ENCODE data around the gene MAT2B. TPM values are rescaled to one million over a fixed set of nuclear protein-coding genes. Genes with fewer than 3 reads are reported as not detected.

MAT2B gene
- total and polyA plus RNA-seq, 2 of the 8 experiments (the other 6 are each of a cell fraction or from before 2014, with no cell fraction given) = 33.9 to 65.2 TPM

GRCh38 chr5:163532171-163533084, 27.0 kb downstream of the MAT2B start:
- Histone ChIP-seq H2BK12ac (ENCODE audit: low read depth, low read length) (0 out of 2 replicates have a peak overlapping the region, but pooled peaks have one; percentile 42), H3K4ac (replicated peaks; ENCODE audit: insufficient read length, low read depth, low read length) (no peak overlapping the region), H3K23ac (ENCODE audit: insufficient read length) (no peak overlapping the region), H2BK120ac (replicated peaks; ENCODE audit: low read depth, low read length) (peak overlapping the region; percentile 94), H3K27ac (ENCODE audit: low read depth, low read length) (no peak overlapping the region), H4K20me1 (replicated peaks in 1 of 2; ENCODE audit: control insufficient read depth in 1 of 2, insufficient read depth in 2 of 2, low read length in 2 of 2) (no peaks in the 10 kb centered on the region), H2BK15ac (ENCODE audit: low read length) (no peak overlapping the region), H2BK20ac (ENCODE audit: low read length) (0 out of 2 replicates have a peak overlapping the region, but pooled peaks have one; percentile 41), H3K79me2 (ENCODE audit: control insufficient read depth in 1 of 2, insufficient read depth in 2 of 2, low read length in 2 of 2) (no peaks in the 10 kb centered on the region), H4K5ac (ENCODE audit: insufficient read length, low read depth, low read length) (no peak overlapping the region), H3K23me2 (ENCODE audit: low read depth, low read length) (no peaks in the 10 kb centered on the region), H2AK5ac (ENCODE audit: low read depth, low read length) (no peak overlapping the region; the same call in 1 of the 2 replicates), H4K8ac (ENCODE audit: extremely low read depth, insufficient read depth, low read length) (no peak overlapping the region), H3K36me3 (ENCODE audit: control insufficient read depth in 2 of 4, insufficient read depth in 4 of 4, low read length in 3 of 4) (no peaks in the 10 kb centered on the region), H3K9ac (replicated peaks in 1 of 4; ENCODE audit: extremely low read depth in 1 of 4, low read depth in 3 of 4, low read length in 3 of 4) (no peak overlapping the region), H3K9me3 (ENCODE audit: insufficient read depth in 2 of 2, low read depth in 1 of 2, low read length in 1 of 2) (no peaks in the 10 kb centered on the region), H3K79me1 (ENCODE audit: low read depth, low read length) (no peaks in the 10 kb centered on the region), H3K27me3 (replicated peaks in 1 of 4; ENCODE audit: control insufficient read depth in 3 of 4, extremely low read depth in 1 of 4, insufficient read depth in 3 of 4, low read length in 3 of 4) (peaks cover 0 to 1% (median 0%) of the 10 kb centered on the region in 4 experiments; a peak in 1 of 7 replicates), H3K4me3 (ENCODE audit: extremely low read depth in 1 of 4, insufficient read depth in 2 of 4, low read depth in 3 of 4, low read length in 4 of 4) (no peak overlapping the region), H2AFZ (ENCODE audit: low read length) (0 out of 2 replicates have a peak overlapping the region, but pooled peaks have one; percentile 45), H4K91ac (replicated peaks; ENCODE audit: insufficient read length, low read length) (peak overlapping the region; percentile 66), H3K14ac (ENCODE audit: insufficient read length) (no peak overlapping the region), H3K4me2 (ENCODE audit: insufficient read depth in 1 of 2, low read depth in 2 of 2, low read length in 2 of 2) (no peak overlapping the region), H3K56ac (replicated peaks; ENCODE audit: insufficient read length, low read depth, low read length) (no peak overlapping the region), H3K4me1 (replicated peaks in 1 of 4; ENCODE audit: control insufficient read depth in 3 of 4, insufficient read depth in 4 of 4, low read length in 3 of 4) (peaks cover 2 to 27% (median 13%) of the 10 kb centered on the region in 4 experiments; a peak in 6 of 7 replicates), H3K18ac (ENCODE audit: extremely low read depth, low read length) (peak overlapping the region; percentile 57; the same call in 1 of the 2 replicates), H2BK5ac (ENCODE audit: low read depth, low read length) (no peak overlapping the region)
- WGBS, 2 experiments (ENCODE audit: extremely low coverage in 1 of 2, insufficient coverage in 1 of 2, insufficient read length in 1 of 2, insufficient replicate concordance in 2 of 2, low coverage in 1 of 2, low lambda C conversion rate in 2 of 2, missing lambda C conversion rate in 1 of 2) = 68% methylated on average over 5 of the region's 5 CpGs; no CpG with 5 or more reads in 1 of the 2 experiments
- FAIRE-seq = no peak
- no peak for TF ChIP-seq EGR1 (IDR thresholded peaks at IDR 0.05; ENCODE audit: borderline replicate concordance, low read depth, low read length)
- TF ChIP-seq YY1 (IDR thresholded peaks at IDR 0.05; ENCODE audit: low read depth, low read length) = peak; percentile 72; the same call in 1 of the 2 replicates
- ChIA-PET POLR2A (ENCODE audit: partially characterized antibody) (interaction anchor here (0.5 to 3.6 kb wide), 7 partner anchors 10 to 95 kb away, joined by 3 to 22 read pairs (median 4); partner anchors contain the start of genes CCNG1, HMMR, MAT2B and NUDCD2), CTCF (ENCODE audit: partially characterized antibody) (interaction anchor here (1.0 to 1.8 kb wide), 3 partner anchors 17 to 31 kb away, joined by 3 to 5 read pairs (median 4); partner anchors contain the start of gene MAT2B)
- no peak for DNase-seq (ENCODE audit: low read depth in 1 of 2, low spot score in 2 of 2)
